LNCAP (cell line): ENCODE results near the gene SLC25A12.

Experiments used
- TF ChIP-seq, protein P1 (sequence below): fragments of 450-650 bp; IDR thresholded peaks from 2 replicates; pipeline ENCODE4 v1.5.1; 2017; ENCODE audit warnings: mild to moderate bottlenecking

SLC25A12 gene

DNA sequence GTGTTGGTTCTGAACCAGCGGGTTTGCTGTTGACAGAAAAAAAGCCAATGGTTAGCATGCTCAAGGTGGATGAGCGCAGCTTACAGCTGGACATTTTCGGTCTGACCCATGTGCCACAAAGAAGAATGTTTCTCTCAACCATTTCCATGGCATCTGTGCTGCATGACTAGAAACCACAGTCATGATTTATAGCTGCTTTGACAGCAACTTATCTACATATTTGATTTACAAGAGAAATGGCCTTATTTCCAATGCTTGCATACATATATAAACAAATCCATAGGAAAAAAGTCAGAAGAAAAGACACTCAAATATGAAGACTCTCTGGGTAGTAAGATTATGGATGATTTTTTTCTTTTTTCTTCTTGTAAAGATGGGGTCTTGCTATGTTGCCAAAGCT, 108.6 kb downstream of the SLC25A12 start:
- TF ChIP-seq, protein P1, sequence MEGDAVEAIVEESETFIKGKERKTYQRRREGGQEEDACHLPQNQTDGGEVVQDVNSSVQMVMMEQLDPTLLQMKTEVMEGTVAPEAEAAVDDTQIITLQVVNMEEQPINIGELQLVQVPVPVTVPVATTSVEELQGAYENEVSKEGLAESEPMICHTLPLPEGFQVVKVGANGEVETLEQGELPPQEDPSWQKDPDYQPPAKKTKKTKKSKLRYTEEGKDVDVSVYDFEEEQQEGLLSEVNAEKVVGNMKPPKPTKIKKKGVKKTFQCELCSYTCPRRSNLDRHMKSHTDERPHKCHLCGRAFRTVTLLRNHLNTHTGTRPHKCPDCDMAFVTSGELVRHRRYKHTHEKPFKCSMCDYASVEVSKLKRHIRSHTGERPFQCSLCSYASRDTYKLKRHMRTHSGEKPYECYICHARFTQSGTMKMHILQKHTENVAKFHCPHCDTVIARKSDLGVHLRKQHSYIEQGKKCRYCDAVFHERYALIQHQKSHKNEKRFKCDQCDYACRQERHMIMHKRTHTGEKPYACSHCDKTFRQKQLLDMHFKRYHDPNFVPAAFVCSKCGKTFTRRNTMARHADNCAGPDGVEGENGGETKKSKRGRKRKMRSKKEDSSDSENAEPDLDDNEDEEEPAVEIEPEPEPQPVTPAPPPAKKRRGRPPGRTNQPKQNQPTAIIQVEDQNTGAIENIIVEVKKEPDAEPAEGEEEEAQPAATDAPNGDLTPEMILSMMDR = no peak

DNA sequence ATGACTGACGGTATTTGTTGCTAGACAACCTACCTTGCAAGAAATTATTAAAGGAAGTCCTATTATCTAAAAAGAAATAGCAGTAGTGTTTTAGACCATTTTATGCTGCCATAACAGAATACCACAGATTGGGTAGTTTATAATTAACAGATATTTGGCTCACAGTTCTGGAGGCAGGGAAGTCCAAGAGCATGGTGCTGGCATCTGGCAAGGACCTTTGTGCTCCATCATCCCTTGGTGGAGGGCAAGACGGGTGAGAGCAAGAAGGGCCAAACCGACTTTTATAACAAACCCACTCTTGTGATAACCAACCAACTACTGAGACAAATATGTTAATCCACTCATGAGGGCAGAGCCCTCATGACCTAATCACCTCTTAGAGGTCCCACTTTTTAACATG, 115.5 kb downstream of the SLC25A12 start:
- TF ChIP-seq, protein P1 = no peak

DNA sequence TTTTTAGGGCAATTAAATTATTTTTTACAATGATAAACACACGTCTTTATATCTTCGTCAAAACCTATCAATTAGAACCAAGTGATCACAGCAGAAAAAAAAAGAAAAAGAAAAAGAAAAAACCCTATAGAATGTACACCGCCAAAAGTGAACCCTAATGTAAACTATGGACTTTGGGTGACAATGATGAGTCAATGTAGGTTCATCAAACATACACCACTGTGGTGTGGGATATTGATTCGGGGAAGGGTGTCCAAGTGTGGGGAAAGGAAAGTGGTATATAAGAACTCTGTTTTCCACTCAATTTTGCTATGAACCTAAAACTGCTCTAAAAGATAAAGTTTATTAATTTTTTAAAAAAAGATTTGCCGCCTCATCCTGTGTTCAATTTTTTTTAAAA, 121.7 kb downstream of the SLC25A12 start:
- TF ChIP-seq, protein P1 = no peak

GRCh38 chr2:171771463-171771862, 122.6 kb downstream of the SLC25A12 start:
- TF ChIP-seq, protein P1 = no peak

GRCh38 chr2:171763602-171764001, 130.4 kb downstream of the SLC25A12 start:
- TF ChIP-seq, protein P1 = no peak

DNA sequence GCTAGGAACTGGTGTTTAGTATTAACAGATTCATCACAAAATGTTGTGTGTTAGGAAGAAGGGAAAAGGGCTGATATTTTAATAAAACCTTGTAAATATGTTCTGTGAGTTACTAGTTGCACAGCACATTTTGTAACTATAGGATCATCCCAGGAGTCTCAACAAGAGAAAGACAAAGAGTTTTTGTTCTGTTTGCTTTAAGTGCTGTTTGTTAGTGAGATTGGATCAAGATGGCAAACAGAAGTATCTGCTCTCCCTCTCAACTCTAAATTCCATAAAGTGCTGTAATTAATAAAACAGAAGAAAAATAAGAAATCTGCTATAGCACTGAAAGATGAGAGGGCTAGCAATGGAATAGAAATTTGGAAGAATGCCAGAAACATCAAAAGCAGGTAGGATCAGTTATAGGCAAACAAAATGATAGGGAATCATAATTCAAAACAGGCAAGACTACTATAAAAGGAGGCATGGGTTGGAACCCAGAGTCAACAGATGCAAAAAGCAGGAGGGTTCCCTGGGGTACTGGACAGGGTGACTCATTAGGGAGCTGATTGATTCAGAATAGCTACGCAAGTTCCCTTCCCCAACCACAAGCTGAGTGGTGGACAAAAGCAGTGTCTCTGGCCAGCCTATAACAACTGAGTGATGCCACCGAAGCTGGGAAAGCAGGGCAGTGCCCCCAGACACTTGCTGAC, 131.0 kb downstream of the SLC25A12 start:
- TF ChIP-seq, protein P1 = no peak

GRCh38 chr2:171754254-171754939, 139.6 kb downstream of the SLC25A12 start:
- TF ChIP-seq, protein P1 = no peak
